Breast epithelium (tissue), 3 donors: Measurements from ENCODE around the gene LIPI.

Experiments used
- CTCF ChIP-seq, 3 donors: fragments of 450-650 bp; IDR thresholded peaks; one replicate each; pipeline ENCODE4 v1.5.1; 2016 to 2017; ENCODE audit warnings: antibody characterized with exemption in 3 of 3, mild to moderate bottlenecking in 3 of 3, moderate library complexity in 3 of 3
- POLR2A ChIP-seq: fragments of 450-650 bp; IDR thresholded peaks from one replicate; pipeline ENCODE4 v1.6.1; 2016; ENCODE audit warnings: antibody characterized with exemption, mild to moderate bottlenecking, moderate library complexity
- POLR2AphosphoS5 ChIP-seq, 3 donors: sonication (generic); formaldehyde crosslinking; IDR thresholded peaks; one replicate each; pipeline ENCODE4 v1.6.1; 2017; ENCODE audit warnings: antibody characterized with exemption in 3 of 3

GRCh38 chr21:14072761-14073535 lies 137.8 kb downstream of the LIPI start:
- TF ChIP-seq CTCF (IDR thresholded peaks at IDR 0.05) = no peak
- TF ChIP-seq POLR2A = no peak
- no peak for TF ChIP-seq POLR2AphosphoS5 (IDR thresholded peaks at IDR 0.05)
